ENCODE results near the gene IER3IP1.
"Not testable (repeated sequence)": the region's sequence is repeated elsewhere in the genome, so short reads cannot be mapped to it uniquely, and the experiment has no call there.

IER3IP1 gene

DNA sequence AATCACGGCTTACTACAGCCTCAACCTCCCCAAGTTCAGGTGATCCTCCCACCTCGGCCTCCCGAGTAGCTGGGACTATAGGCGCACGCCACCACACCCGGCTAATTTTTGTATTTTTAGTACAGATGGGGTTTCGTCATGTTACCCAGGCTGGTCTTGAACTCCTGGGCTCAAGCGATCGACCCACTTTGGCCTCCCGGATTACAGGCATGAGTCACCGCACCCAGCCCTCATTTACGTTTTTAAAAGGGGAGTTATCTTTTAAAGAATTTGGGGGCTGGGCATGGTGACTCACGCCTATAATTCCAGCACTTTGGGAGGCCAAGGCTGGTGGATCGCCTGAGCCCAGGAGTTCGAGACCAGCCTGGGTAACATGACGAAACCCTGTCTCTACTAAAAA is 17.8 kb downstream of the IER3IP1 start:
- DNase-seq (ENCODE audit: low spot score), result not testable (repeated sequence)

DNA sequence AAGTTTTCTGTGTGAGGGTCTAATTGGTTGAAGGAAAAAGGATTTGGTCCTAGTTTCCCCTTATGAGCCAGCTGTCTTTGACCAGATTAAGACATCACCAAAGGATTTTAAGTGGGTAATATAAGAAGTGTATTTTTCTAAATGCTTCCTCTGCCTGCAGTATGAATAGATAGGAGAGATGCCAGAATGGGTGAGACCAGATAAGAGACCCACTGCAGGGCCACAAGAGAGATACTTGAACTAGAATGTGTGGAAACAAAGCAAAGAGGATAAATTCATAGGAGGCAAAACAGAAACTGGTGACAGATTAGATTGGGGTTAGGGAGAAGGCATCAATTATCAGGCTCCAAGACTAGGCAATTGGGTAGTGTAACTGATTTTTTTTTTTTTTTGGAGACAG is 24.7 kb downstream of the IER3IP1 start:
- DNase-seq (ENCODE audit: low spot score), result no peak

GRCh38 chr18:47150824-47151366 is 25.3 kb downstream of the IER3IP1 start:
- DNase-seq (ENCODE audit: low spot score), result no peak

- peak; percentile 54 for DNase-seq (ENCODE audit: low spot score)
These were observed 25.9 kb downstream of the IER3IP1 start, which contains the start of gene HDHD2 for GRCh38 chr18:47150029-47150823. HDHD2 (minus strand) TSS chr18:47150500; CDS start chr18:47136439, 14,061 bp downstream.

- peak; percentile 16 for DNase-seq (ENCODE audit: low spot score)
These were observed 26.6 kb downstream of the IER3IP1 start for GRCh38 chr18:47149457-47150028.

GRCh38 chr18:47146206-47146605 is 30.0 kb downstream of the IER3IP1 start:
- DNase-seq (ENCODE audit: low spot score), result no peak

GRCh38 chr18:47143899-47144485 is 32.2 kb downstream of the IER3IP1 start:
- no peak for DNase-seq (ENCODE audit: low spot score)

DNA sequence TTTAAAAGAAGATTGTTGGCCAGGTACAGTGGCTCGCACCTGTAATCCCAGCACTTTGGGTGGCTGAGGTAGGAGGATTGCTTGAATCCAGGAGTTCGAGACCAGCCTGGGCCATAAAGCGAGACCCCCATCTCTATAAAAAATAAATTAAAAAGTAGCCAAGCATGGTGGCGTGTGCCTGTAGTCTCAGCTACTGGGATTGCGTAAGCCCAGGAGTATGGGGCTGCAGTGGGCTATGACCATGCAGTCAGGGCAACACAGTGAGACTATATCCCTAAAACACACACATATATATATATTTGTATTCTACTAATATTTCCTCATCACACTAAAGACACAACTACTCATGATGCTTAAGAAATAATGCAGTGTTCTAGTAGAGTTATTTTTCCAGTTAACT is 33.0 kb downstream of the IER3IP1 start:
- no peak for DNase-seq (ENCODE audit: low spot score)

DNA sequence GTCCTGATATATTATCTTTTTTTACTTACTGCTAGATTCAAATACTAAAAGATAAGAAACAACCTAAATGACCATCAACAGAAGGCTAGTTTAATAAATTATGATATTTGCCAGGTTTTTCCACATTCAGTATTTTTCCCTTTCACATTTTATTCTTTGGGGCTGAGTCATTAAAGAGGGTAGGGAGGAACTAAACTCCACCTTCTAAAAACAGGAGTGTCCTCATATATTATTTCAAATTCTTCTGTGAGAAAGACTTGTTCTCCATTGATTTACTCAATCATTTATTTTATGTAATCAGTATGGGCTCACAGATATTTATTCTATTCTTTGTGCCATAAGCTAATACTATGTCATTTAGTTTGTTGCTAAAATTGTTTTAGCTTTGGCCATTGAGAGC is 34.9 kb downstream of the IER3IP1 start:
- DNase-seq (ENCODE audit: low spot score), result no peak

GRCh38 chr18:47121146-47121545 is 55.0 kb downstream of the IER3IP1 start:
- DNase-seq (ENCODE audit: low spot score), result no peak

DNA sequence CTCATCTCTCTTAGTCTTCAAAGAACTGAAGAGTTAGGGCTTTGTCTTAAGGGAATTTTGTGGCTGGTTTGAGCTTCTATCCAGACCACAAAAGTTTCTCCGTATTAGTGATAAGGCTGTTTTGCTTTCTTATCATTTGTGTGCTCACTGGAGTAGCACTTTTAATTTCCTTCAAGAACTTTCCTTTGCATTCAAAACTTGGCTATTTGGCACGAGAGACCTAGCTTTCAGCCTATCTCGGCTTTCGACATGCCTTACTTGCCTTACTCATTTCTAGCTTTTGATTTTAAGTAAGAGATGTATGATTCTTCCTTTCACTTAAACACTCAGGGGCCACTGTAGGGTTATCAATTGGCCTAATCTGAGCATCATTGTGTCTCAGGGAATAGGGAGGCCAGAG is 55.7 kb downstream of the IER3IP1 start:
- DNase-seq (ENCODE audit: low spot score), result no peak

- no peak for DNase-seq (ENCODE audit: low spot score)
These were observed 57.2 kb downstream of the IER3IP1 start for GRCh38 chr18:47118981-47119380.

GRCh38 chr18:47115205-47115604 is 61.0 kb downstream of the IER3IP1 start:
- no peak for DNase-seq (ENCODE audit: low spot score)

GRCh38 chr18:47113796-47114540 is 62.2 kb downstream of the IER3IP1 start:
- DNase-seq (ENCODE audit: low spot score), result no peak

- no peak for DNase-seq (ENCODE audit: low spot score)
These were observed 65.5 kb downstream of the IER3IP1 start for GRCh38 chr18:47110492-47111274.

DNA sequence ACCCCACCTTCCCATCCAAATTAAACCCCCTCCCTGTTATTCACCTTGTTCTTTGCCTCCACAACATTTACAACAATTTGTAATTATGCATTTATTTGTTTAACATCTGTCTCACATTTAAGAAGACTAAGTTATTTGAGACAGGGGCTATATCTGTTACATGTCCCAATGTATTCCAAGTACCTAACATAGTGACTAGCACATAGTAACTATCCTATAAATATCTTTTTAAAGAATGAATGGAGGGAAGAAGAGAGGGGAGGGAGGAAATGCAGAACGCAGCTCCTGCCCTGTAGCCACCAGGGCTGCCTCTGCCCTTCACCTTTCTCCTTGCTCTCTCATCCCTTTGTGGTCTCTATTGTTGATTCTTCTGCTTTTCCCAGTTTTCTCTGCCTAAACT is 66.4 kb downstream of the IER3IP1 start:
- DNase-seq (ENCODE audit: low spot score), result no peak

- DNase-seq (ENCODE audit: low spot score), result no peak
These were observed 67.2 kb downstream of the IER3IP1 start for GRCh38 chr18:47108998-47109405.

DNA sequence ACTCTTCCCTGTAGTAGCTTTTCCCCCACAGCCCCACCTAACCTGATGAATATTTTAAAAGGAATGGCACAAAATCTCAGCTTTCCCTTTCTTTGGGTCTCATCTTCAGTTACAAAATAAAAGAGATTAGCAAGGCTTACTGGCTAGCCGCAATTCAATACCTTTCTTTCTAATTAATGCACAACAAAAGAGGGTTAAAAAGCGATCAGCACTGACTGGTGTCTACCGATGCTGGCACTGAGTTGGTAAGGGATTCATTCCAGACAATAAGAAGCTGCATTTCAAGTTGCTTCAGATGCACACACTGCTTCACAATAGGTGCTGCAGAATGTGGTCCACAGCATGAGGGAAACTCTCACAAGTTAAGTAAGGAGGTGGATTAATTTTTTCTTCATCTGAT is 67.8 kb downstream of the IER3IP1 start:
- no peak for DNase-seq (ENCODE audit: low spot score)
